ENCODE data around the gene FAM171A1.

- TF ChIP-seq CTCF (IDR thresholded peaks at IDR 0.05; ENCODE audit: low read depth, low read length) (no peak), EZH2phosphoT487 (IDR thresholded peaks at IDR 0.05; ENCODE audit: low read depth) (no peak)
Observed at GRCh38 chr10:15181576-15182156, 189.4 kb downstream of the FAM171A1 start.

All from OCI-LY3 (cell line).